Osteocyte (in vitro differentiated cells): ENCODE measurements around the gene UBR1. TPM values are rescaled to one million over a fixed set of nuclear protein-coding genes. Genes with fewer than 3 reads are reported as not detected.

ENCODE experiments used
- DNase-seq: peaks from one replicate; pipeline ENCODE4 v3.0.0; 2021; ENCODE audit warnings: mixed read lengths; ENCODE audit not compliant: unreplicated experiment; ENCODE audit errors: extremely low spot score
- H3K27ac Mint-ChIP-seq: one replicate; pipeline ENCODE4 v1.8.0; 2021; ENCODE audit warnings: mild to moderate bottlenecking, mixed read lengths; ENCODE audit not compliant: unreplicated experiment
- H3K27me3 Mint-ChIP-seq: one replicate; pipeline ENCODE4 v1.8.0; 2021; ENCODE audit warnings: mixed read lengths; ENCODE audit not compliant: unreplicated experiment
- H3K36me3 Mint-ChIP-seq: one replicate; pipeline ENCODE4 v1.8.0; 2021; ENCODE audit warnings: mixed read lengths; ENCODE audit not compliant: unreplicated experiment
- H3K4me1 Mint-ChIP-seq: one replicate; pipeline ENCODE4 v1.8.0; 2021; ENCODE audit warnings: mixed read lengths; ENCODE audit not compliant: unreplicated experiment
- H3K4me3 Mint-ChIP-seq: one replicate; pipeline ENCODE4 v1.8.0; 2021; ENCODE audit warnings: mild to moderate bottlenecking, moderate library complexity, mixed read lengths; ENCODE audit not compliant: unreplicated experiment
- H3K9me3 Mint-ChIP-seq: one replicate; pipeline ENCODE4 v1.8.0; 2021; ENCODE audit warnings: mixed read lengths; ENCODE audit not compliant: unreplicated experiment
- total RNA-seq: library from RNA; stranded (reverse); gene quantifications from 2 replicates; pipeline ENCODE4 v1.2.1, GENCODE V29; 2021
- TF ChIP-seq, protein P1 (sequence below): fragments of 200-600 bp; sonication (generic); IDR thresholded peaks from 2 replicates; pipeline ENCODE4 v1.5.0; 2021; ENCODE audit warnings: antibody characterized with exemption, mild to moderate bottlenecking, moderate library complexity

UBR1 gene
- total RNA-seq, 1 donor from 2014 or later = 31.4 TPM

DNA sequence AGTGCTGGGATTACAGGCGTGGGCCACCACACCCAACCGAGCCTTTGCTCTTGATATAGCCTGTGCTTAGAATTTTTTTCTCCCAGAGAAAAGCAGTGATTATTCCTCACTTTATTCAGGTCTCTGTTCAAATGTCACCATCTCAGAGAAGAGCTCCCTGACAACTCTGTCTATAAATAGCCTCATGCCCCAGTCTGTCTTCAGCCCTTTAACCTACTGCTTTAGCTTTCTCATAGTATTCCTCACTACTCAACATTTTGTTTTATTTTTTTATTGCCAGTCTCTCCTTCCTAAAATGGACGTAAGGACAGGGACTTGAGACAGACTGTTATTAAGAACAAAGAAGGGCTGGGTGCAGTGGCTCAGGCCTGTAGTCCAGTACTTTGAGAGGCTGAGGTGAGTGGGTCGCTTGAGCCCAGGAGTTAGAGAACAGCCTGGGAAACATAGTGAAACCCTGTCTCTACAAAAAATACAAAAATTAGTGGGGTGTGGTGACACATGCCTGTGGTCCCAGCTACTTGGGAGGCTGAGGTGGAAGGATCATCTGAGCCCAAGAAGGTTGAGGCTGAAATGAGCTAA lies 106.5 kb downstream of the UBR1 start:
- H3K36me3 Mint-ChIP-seq = peaks cover 38% of the 10 kb centered on the region
- H3K4me1 Mint-ChIP-seq = peaks cover 4% of the 10 kb centered on the region
- H3K27me3 Mint-ChIP-seq = no peaks in the 10 kb centered on the region
- no peak overlapping the region for H3K4me3 Mint-ChIP-seq
- no peaks in the 10 kb centered on the region for H3K9me3 Mint-ChIP-seq
- TF ChIP-seq, protein P1, sequence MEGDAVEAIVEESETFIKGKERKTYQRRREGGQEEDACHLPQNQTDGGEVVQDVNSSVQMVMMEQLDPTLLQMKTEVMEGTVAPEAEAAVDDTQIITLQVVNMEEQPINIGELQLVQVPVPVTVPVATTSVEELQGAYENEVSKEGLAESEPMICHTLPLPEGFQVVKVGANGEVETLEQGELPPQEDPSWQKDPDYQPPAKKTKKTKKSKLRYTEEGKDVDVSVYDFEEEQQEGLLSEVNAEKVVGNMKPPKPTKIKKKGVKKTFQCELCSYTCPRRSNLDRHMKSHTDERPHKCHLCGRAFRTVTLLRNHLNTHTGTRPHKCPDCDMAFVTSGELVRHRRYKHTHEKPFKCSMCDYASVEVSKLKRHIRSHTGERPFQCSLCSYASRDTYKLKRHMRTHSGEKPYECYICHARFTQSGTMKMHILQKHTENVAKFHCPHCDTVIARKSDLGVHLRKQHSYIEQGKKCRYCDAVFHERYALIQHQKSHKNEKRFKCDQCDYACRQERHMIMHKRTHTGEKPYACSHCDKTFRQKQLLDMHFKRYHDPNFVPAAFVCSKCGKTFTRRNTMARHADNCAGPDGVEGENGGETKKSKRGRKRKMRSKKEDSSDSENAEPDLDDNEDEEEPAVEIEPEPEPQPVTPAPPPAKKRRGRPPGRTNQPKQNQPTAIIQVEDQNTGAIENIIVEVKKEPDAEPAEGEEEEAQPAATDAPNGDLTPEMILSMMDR = no peak
- H3K27ac Mint-ChIP-seq = no peak overlapping the region
- DNase-seq = no peak

- Mint-ChIP-seq H3K9me3 (no peaks in the 10 kb centered on the region), H3K27ac (no peak overlapping the region), H3K36me3 (peaks cover 32% of the 10 kb centered on the region), H3K4me3 (no peak overlapping the region), H3K27me3 (no peaks in the 10 kb centered on the region), H3K4me1 (peaks cover 6% of the 10 kb centered on the region)
- no peak for DNase-seq
- TF ChIP-seq, protein P1 = no peak
These were observed 109.0 kb downstream of the UBR1 start for GRCh38 chr15:42996871-42997270.

DNA sequence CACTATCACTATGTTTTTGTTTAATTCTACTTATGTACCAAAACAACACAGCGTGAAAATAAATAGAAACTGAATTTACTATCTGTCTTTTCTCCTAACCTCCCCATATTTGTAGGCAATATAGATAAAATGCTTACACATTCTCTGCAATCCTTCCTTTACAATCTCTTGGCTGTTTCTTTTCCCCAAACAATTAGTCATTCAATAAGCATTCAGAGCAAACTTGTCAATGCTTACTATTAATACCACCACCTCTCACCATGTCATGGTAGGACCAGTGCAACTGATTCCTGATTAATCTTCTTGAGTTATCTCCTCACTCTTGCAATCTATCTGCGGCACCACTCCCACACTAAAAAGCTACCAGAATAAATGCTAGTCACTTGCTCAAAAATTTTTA lies 111.3 kb downstream of the UBR1 start:
- Mint-ChIP-seq H3K36me3 (peaks cover 41% of the 10 kb centered on the region), H3K27ac (no peak overlapping the region)

GRCh38 chr15:42992626-42993025 lies 113.2 kb downstream of the UBR1 start:
- H3K4me3 Mint-ChIP-seq = no peak overlapping the region
- H3K27me3 Mint-ChIP-seq = no peaks in the 10 kb centered on the region
- DNase-seq = no peak
- peaks cover 45% of the 10 kb centered on the region for H3K36me3 Mint-ChIP-seq
- H3K27ac Mint-ChIP-seq = no peak overlapping the region
- peaks cover 6% of the 10 kb centered on the region for H3K4me1 Mint-ChIP-seq
- TF ChIP-seq, protein P1 = no peak
- no peaks in the 10 kb centered on the region for H3K9me3 Mint-ChIP-seq

More for the DNA sequence above, 111.3 kb downstream of the UBR1 start:
- TF ChIP-seq, protein P1 = no peak
- H3K4me1 Mint-ChIP-seq = peaks cover 6% of the 10 kb centered on the region
- no peak for DNase-seq
- no peaks in the 10 kb centered on the region for H3K9me3 Mint-ChIP-seq
- no peaks in the 10 kb centered on the region for H3K27me3 Mint-ChIP-seq
- no peak overlapping the region for H3K4me3 Mint-ChIP-seq

- TF ChIP-seq, protein P1 = no peak
- H3K27ac Mint-ChIP-seq = no peak overlapping the region
- no peaks in the 10 kb centered on the region for H3K27me3 Mint-ChIP-seq
- no peaks in the 10 kb centered on the region for H3K4me1 Mint-ChIP-seq
- no peak for DNase-seq
- H3K4me3 Mint-ChIP-seq = no peak overlapping the region
- H3K9me3 Mint-ChIP-seq = no peaks in the 10 kb centered on the region
- H3K36me3 Mint-ChIP-seq = peaks cover 41% of the 10 kb centered on the region
These were observed 119.0 kb downstream of the UBR1 start for GRCh38 chr15:42986693-42987342.
